ENCODE data around the gene ASB16. TPM values are rescaled to one million over a fixed set of nuclear protein-coding genes. Genes with fewer than 3 reads are reported as not detected.

ASB16 gene
- polyA plus RNA-seq, 1 of the 3 experiments (the other 2 are of a cell fraction), result not detected

DNA sequence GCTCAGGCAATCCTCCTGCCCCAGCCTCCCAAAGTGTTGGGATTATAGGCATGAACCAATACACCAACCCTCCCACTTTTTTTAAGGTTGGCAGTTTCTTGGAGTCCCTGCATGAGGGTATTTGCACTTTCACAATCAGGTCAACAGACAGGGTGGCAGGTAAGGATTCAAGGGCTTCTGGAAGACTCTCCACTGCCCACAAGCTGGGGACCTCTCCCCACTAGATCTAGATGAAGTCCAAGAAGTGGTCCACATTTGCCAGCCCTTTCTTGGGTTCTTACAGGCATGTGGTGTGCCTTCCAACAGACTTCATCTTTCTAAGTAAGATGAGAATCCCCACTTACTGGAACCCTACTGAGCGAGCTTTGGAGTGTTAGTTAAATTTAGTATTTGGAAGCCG lies 3.9 kb downstream of the ASB16 start:
- Histone ChIP-seq H3K79me2 (ENCODE audit: insufficient read depth) (peaks cover 2% of the 10 kb centered on the region; the same call in 1 of the 2 replicates), H3K36me3 (replicated peaks in 1 of 2; ENCODE audit: control insufficient read depth in 1 of 2, insufficient read depth in 2 of 2, low read length in 1 of 2) (peaks cover 0 to 4% of the 10 kb centered on the region in 2 experiments), H3K4me3 (ENCODE audit: low read depth in 2 of 2, low read length in 1 of 2) (no peak overlapping the region), H3K9ac (no peak overlapping the region), H2AFZ (ENCODE audit: low read depth) (no peak overlapping the region), H3F3A (replicated peaks; ENCODE audit: insufficient read depth) (peaks cover 12% of the 10 kb centered on the region), H3K27me3 (ENCODE audit: insufficient read depth) (no peaks in the 10 kb centered on the region), H3K9me3 (no peaks in the 10 kb centered on the region), H3K27ac (ENCODE audit: low read depth in 2 of 2, low read length in 1 of 2) (no peak overlapping the region), H3K4me1 (ENCODE audit: control insufficient read depth in 1 of 2, insufficient read depth in 2 of 2, low read depth in 1 of 2, low read length in 1 of 2) (peaks cover 7 to 8% of the 10 kb centered on the region in 2 experiments; a peak in 1 of 4 replicates), H4K20me1 (ENCODE audit: insufficient read depth) (no peaks in the 10 kb centered on the region), H3K9me2 (no peaks in the 10 kb centered on the region), H3K4me2 (no peak overlapping the region)
- CTCF ChIA-PET, result interaction anchor here (1.0 kb wide), 1 partner anchor 59 kb away, joined by 3 read pairs; no protein-coding TSS in a partner anchor
- WGBS (ENCODE audit: low lambda C conversion rate), result 94% methylated on average over 2 of the region's 2 CpGs
- no peak for TF ChIP-seq YY1 (IDR thresholded peaks at IDR 0.05; ENCODE audit: low read depth)
- TF ChIP-seq, protein P1, sequence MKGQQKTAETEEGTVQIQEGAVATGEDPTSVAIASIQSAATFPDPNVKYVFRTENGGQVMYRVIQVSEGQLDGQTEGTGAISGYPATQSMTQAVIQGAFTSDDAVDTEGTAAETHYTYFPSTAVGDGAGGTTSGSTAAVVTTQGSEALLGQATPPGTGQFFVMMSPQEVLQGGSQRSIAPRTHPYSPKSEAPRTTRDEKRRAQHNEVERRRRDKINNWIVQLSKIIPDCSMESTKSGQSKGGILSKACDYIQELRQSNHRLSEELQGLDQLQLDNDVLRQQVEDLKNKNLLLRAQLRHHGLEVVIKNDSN (IDR thresholded peaks at IDR 0.05; ENCODE audit: borderline replicate concordance, low read depth), result no peak
- no peak for TF ChIP-seq GATA2 (CRISPR knock-in tag; IDR thresholded peaks at IDR 0.05)
- TF ChIP-seq, protein P2, sequence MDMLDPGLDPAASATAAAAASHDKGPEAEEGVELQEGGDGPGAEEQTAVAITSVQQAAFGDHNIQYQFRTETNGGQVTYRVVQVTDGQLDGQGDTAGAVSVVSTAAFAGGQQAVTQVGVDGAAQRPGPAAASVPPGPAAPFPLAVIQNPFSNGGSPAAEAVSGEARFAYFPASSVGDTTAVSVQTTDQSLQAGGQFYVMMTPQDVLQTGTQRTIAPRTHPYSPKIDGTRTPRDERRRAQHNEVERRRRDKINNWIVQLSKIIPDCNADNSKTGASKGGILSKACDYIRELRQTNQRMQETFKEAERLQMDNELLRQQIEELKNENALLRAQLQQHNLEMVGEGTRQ (IDR thresholded peaks at IDR 0.05; ENCODE audit: borderline replicate concordance, low read depth, low read length), result no peak
- POLR2A ChIA-PET, result interaction anchor here (0.6 to 1.7 kb wide), 2 partner anchors 12 to 198 kb away, joined by 3 to 4 read pairs; partner anchors contain the start of gene TMUB2
- DNase-seq, result no peak

DNA sequence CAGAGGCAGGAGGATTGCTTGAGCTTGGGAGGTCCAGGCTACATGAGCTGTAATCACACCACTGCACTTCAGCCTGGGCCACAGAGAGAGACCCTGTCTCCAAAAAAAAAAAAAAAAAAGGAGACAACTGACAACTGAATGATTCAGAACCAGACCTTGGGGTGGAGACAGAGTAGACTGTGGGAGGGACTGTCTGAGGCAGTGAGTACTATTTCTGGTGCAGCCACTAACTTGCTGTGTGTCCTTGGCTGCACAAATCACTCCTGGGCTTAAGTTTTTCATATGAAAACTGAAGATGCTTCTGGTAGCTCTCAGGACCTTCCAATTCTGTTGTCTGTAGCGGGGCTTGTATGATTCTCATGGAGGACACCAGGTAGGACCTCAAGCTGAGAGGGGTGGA lies 5.8 kb downstream of the ASB16 start:
- TF ChIP-seq SMC3 (IDR thresholded peaks at IDR 0.05; ENCODE audit: low read depth, low read length) (no peak), GABPA (IDR thresholded peaks at IDR 0.05; ENCODE audit: low read depth) (no peak), TAF1 (IDR thresholded peaks at IDR 0.05; ENCODE audit: borderline replicate concordance, low read depth, low read length) (no peak), FOXJ3 (CRISPR knock-in tag; IDR thresholded peaks at IDR 0.05) (no peak)
- H3K4me3 ChIP-seq (ENCODE audit: low read depth in 2 of 2, low read length in 1 of 2), result no peak overlapping the region
- peaks cover 0 to 4% of the 10 kb centered on the region in 2 experiments for H3K36me3 ChIP-seq (replicated peaks in 1 of 2; ENCODE audit: control insufficient read depth in 1 of 2, insufficient read depth in 2 of 2, low read length in 1 of 2)
- 100% methylated on average over 1 of the region's 1 CpG for WGBS (ENCODE audit: low lambda C conversion rate)
- no peak overlapping the region for H3K4me2 ChIP-seq
- H3K9me3 ChIP-seq, result no peaks in the 10 kb centered on the region
- ChIA-PET POLR2A (interaction anchor here (1.7 kb wide), 1 partner anchor 10 kb away, joined by 4 read pairs; the partner anchor contains the start of gene TMUB2), CTCF (no interaction called here)
- DNase-seq, result no peak
- peaks cover 9% of the 10 kb centered on the region for H3F3A ChIP-seq (replicated peaks; ENCODE audit: insufficient read depth)
- no peaks in the 10 kb centered on the region for H3K4me1 ChIP-seq (ENCODE audit: control insufficient read depth in 1 of 2, insufficient read depth in 2 of 2, low read depth in 1 of 2, low read length in 1 of 2)
- no peaks in the 10 kb centered on the region for H3K27me3 ChIP-seq (ENCODE audit: insufficient read depth)
- H3K79me2 ChIP-seq (ENCODE audit: insufficient read depth), result peaks cover 2% of the 10 kb centered on the region; the same call in 1 of the 2 replicates
- no peak overlapping the region for H3K27ac ChIP-seq (ENCODE audit: low read depth in 2 of 2, low read length in 1 of 2)
- H2AFZ ChIP-seq (ENCODE audit: low read depth), result no peak overlapping the region
- no peak overlapping the region for H3K9ac ChIP-seq
- no peaks in the 10 kb centered on the region for H3K9me2 ChIP-seq
- no peaks in the 10 kb centered on the region for H4K20me1 ChIP-seq (ENCODE audit: insufficient read depth)

All from SK-N-SH (cell line).